ENCODE results near the gene ME3.

ME3 gene

GRCh38 chr11:86518211-86518610 is 154.2 kb downstream of the ME3 start:
- no peak overlapping the region for H3K27ac ChIP-seq (ENCODE audit: low read length)
- no peaks in the 10 kb centered on the region for H3K4me1 ChIP-seq (ENCODE audit: low read length)
- H3K9me3 ChIP-seq (replicated peaks; ENCODE audit: insufficient read depth, low read length): no peaks in the 10 kb centered on the region
- H3K36me3 ChIP-seq (replicated peaks; ENCODE audit: insufficient read depth, low read length): no peaks in the 10 kb centered on the region
- DNase-seq: no peak
- no peaks in the 10 kb centered on the region for H3K9me2 ChIP-seq (replicated peaks; ENCODE audit: insufficient read depth, low read length)
- no peaks in the 10 kb centered on the region for H3F3A ChIP-seq (ENCODE audit: insufficient read depth, low read length)
- H2AFZ ChIP-seq (ENCODE audit: low read length): no peak overlapping the region
- H3K4me2 ChIP-seq (ENCODE audit: low read depth, low read length): no peak overlapping the region
- H4K20me1 ChIP-seq (ENCODE audit: insufficient read depth, low read length): no peaks in the 10 kb centered on the region
- no peaks in the 10 kb centered on the region for H3K79me2 ChIP-seq (ENCODE audit: low read length)
- H3K27me3 ChIP-seq (replicated peaks; ENCODE audit: insufficient read depth, low read length): no peaks in the 10 kb centered on the region
- TF ChIP-seq CTCF (IDR thresholded peaks at IDR 0.05; ENCODE audit: low read length) (no peak), EZH2phosphoT487 (IDR thresholded peaks at IDR 0.05; ENCODE audit: low read length) (no peak), EZH2 (optimal IDR thresholded peaks at IDR 0.05; ENCODE audit: low read depth, low read length) (no peak)
- no peak overlapping the region for H3K4me3 ChIP-seq (ENCODE audit: low read length)
- no peak overlapping the region for H3K9ac ChIP-seq (ENCODE audit: low read length)

DNA sequence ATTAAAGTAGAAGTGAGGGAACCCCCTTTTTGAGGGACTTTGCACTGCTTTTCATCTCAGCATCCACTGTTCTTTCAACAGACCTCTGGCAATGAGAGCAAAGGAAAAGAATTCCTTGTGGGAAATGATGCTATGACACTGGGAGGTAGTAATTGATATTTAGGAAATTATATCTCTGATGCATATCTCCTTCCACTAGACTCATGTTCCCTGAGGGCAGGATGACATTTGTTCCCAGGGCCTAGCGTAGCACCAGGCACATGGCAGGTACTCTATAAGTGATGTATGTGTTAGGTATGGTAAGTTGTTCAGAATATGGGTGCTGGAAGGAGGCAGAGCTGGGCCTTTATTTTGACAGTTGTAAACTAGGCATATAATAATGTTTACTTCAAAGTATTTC is 154.9 kb downstream of the ME3 start:
- H4K20me1 ChIP-seq (ENCODE audit: insufficient read depth, low read length): no peaks in the 10 kb centered on the region
- H3K79me2 ChIP-seq (ENCODE audit: low read length): no peaks in the 10 kb centered on the region
- no peaks in the 10 kb centered on the region for H3K4me1 ChIP-seq (ENCODE audit: low read length)
- H2AFZ ChIP-seq (ENCODE audit: low read length): no peak overlapping the region
- H3K9ac ChIP-seq (ENCODE audit: low read length): no peak overlapping the region
- no peaks in the 10 kb centered on the region for H3K36me3 ChIP-seq (replicated peaks; ENCODE audit: insufficient read depth, low read length)
- TF ChIP-seq EZH2 (optimal IDR thresholded peaks at IDR 0.05; ENCODE audit: low read depth, low read length) (no peak), CTCF (IDR thresholded peaks at IDR 0.05; ENCODE audit: low read length) (no peak), EZH2phosphoT487 (IDR thresholded peaks at IDR 0.05; ENCODE audit: low read length) (no peak)
- no peak overlapping the region for H3K4me2 ChIP-seq (ENCODE audit: low read depth, low read length)
- H3K9me3 ChIP-seq (replicated peaks; ENCODE audit: insufficient read depth, low read length): no peaks in the 10 kb centered on the region
- no peaks in the 10 kb centered on the region for H3K27me3 ChIP-seq (replicated peaks; ENCODE audit: insufficient read depth, low read length)
- no peak overlapping the region for H3K27ac ChIP-seq (ENCODE audit: low read length)
- no peaks in the 10 kb centered on the region for H3K9me2 ChIP-seq (replicated peaks; ENCODE audit: insufficient read depth, low read length)
- H3F3A ChIP-seq (ENCODE audit: insufficient read depth, low read length): no peaks in the 10 kb centered on the region
- no peak overlapping the region for H3K4me3 ChIP-seq (ENCODE audit: low read length)
- no peak for DNase-seq

GRCh38 chr11:86515297-86516094 is 156.9 kb downstream of the ME3 start:
- Histone ChIP-seq H3K4me3 (ENCODE audit: low read length) (no peak overlapping the region), H3K79me2 (ENCODE audit: low read length) (no peaks in the 10 kb centered on the region), H3K9me2 (replicated peaks; ENCODE audit: insufficient read depth, low read length) (no peaks in the 10 kb centered on the region), H3K4me1 (ENCODE audit: low read length) (no peaks in the 10 kb centered on the region), H3K27ac (ENCODE audit: low read length) (no peak overlapping the region), H3K4me2 (ENCODE audit: low read depth, low read length) (no peak overlapping the region), H3K9ac (ENCODE audit: low read length) (no peak overlapping the region), H4K20me1 (ENCODE audit: insufficient read depth, low read length) (no peaks in the 10 kb centered on the region), H2AFZ (ENCODE audit: low read length) (no peak overlapping the region), H3K9me3 (replicated peaks; ENCODE audit: insufficient read depth, low read length) (no peaks in the 10 kb centered on the region), H3K27me3 (replicated peaks; ENCODE audit: insufficient read depth, low read length) (no peaks in the 10 kb centered on the region), H3F3A (ENCODE audit: insufficient read depth, low read length) (no peaks in the 10 kb centered on the region), H3K36me3 (replicated peaks; ENCODE audit: insufficient read depth, low read length) (no peaks in the 10 kb centered on the region)
- no peak for DNase-seq
- no peak for TF ChIP-seq EZH2phosphoT487 (IDR thresholded peaks at IDR 0.05; ENCODE audit: low read length)
- no peak for TF ChIP-seq EZH2 (optimal IDR thresholded peaks at IDR 0.05; ENCODE audit: low read depth, low read length)
- no peak for TF ChIP-seq CTCF (IDR thresholded peaks at IDR 0.05; ENCODE audit: low read length)

Data from MM.1S (cell line).